Measurements from ENCODE around the gene PURB. TPM values are rescaled to one million over a fixed set of nuclear protein-coding genes. Genes with fewer than 3 reads are reported as not detected.

The PURB gene
- total and polyA plus RNA-seq, 7 donors: 4.2 to 40.3 (median 31.4) TPM

GRCh38 chr7:44858161-44858560 lies 27.2 kb downstream of the PURB start:
- H3K27ac ChIP-seq: no peak overlapping the region
- no peaks in the 10 kb centered on the region for H3K9me3 ChIP-seq
- H3K27me3 ChIP-seq: no peaks in the 10 kb centered on the region
- TF ChIP-seq POLR2A (IDR thresholded peaks at IDR 0.05) (no peak), CTCF (IDR thresholded peaks at IDR 0.05) (no peak)
- DNase-seq: no peak
- H3K4me1 ChIP-seq: no peaks in the 10 kb centered on the region
- WGBS, 2 donors: 85 to 86% methylated on average over 2 of the region's 2 CpGs
- H3K4me3 ChIP-seq: no peak overlapping the region
- H3K36me3 ChIP-seq: no peaks in the 10 kb centered on the region
- intact Hi-C loops (cut with DNase I): loop anchor here (5.0 kb wide), 1 partner anchor 279 kb away; no protein-coding TSS in a partner anchor

GRCh38 chr7:44854644-44855364 lies 30.5 kb downstream of the PURB start:
- 92 to 93% methylated on average over 8 of the region's 8 CpGs for WGBS, 2 donors

GRCh38 chr7:44853391-44853790 lies 31.9 kb downstream of the PURB start:
- Histone ChIP-seq H3K36me3 (no peaks in the 10 kb centered on the region), H3K27me3 (no peaks in the 10 kb centered on the region), H3K4me1 (peaks cover 0 to 8% (median 7%) of the 10 kb centered on the region in 4 donors), H3K27ac (no peak overlapping the region), H3K4me3 (no peak overlapping the region), H3K9me3 (no peaks in the 10 kb centered on the region)
- WGBS, 2 donors: 92 to 94% methylated on average over 3 of the region's 3 CpGs
- TF ChIP-seq EP300 (IDR thresholded peaks at IDR 0.05): no peak
- TF ChIP-seq CTCF (IDR thresholded peaks at IDR 0.05): no peak
- no peak for TF ChIP-seq POLR2AphosphoS5 (IDR thresholded peaks at IDR 0.05)
- intact Hi-C loops (cut with DNase I): no loop called here
- no peak for DNase-seq

More at GRCh38 chr7:44854644-44855364, 30.5 kb downstream of the PURB start:
- H3K36me3 ChIP-seq: no peaks in the 10 kb centered on the region
- H3K4me3 ChIP-seq: no peak overlapping the region
- no peaks in the 10 kb centered on the region for H3K4me1 ChIP-seq
- intact Hi-C loops (cut with DNase I): loop anchor here (5.0 kb wide), 1 partner anchor 282 kb away; no protein-coding TSS in a partner anchor
- no peaks in the 10 kb centered on the region for H3K9me3 ChIP-seq
- DNase-seq: no peak
- H3K27me3 ChIP-seq: no peaks in the 10 kb centered on the region
- TF ChIP-seq POLR2AphosphoS5 (IDR thresholded peaks at IDR 0.05) (no peak), EP300 (IDR thresholded peaks at IDR 0.05) (no peak), POLR2A (IDR thresholded peaks at IDR 0.05) (no peak), CTCF (IDR thresholded peaks at IDR 0.05) (no peak)
- H3K27ac ChIP-seq: no peak overlapping the region

- 92 to 94% methylated on average over 3 of the region's 3 CpGs for WGBS, 2 donors
- no peaks in the 10 kb centered on the region for H3K36me3 ChIP-seq
- H3K4me3 ChIP-seq: no peak overlapping the region
- no peaks in the 10 kb centered on the region for H3K9me3 ChIP-seq
- DNase-seq: no peak
- H3K27ac ChIP-seq: no peak overlapping the region
- H3K4me1 ChIP-seq: peaks cover 0 to 8% (median 7%) of the 10 kb centered on the region in 4 donors
- H3K27me3 ChIP-seq: no peaks in the 10 kb centered on the region
- intact Hi-C loops (cut with DNase I): no loop called here
- no peak for TF ChIP-seq POLR2A (IDR thresholded peaks at IDR 0.05)
- TF ChIP-seq EP300 (IDR thresholded peaks at IDR 0.05): no peak
- no peak for TF ChIP-seq CTCF (IDR thresholded peaks at IDR 0.05)
- no peak for TF ChIP-seq POLR2AphosphoS5 (IDR thresholded peaks at IDR 0.05)
These were observed 32.7 kb downstream of the PURB start for GRCh38 chr7:44852590-44852989.

Data from sigmoid colon (tissue), 7 donors.